ENCODE measurements around the gene SGTA.

The SGTA gene

DNA sequence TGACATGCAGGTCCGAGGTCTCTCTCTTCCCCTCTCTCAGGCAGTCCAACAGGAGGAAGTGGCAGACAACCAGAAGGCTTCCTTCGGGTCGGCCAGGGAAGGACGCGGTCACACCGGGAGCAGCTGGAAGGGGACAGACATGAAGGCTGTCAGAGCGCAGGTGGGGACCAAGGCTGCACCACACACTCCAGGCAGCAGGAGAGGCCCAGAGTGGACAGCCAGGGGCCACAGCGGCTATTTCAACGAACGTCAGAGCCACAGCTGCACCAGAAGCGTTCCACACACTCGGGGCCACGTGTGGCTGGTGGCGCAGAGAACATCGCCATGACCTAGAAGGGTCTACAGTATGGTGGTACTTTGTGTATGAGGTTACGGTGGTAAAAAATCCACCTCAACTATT is 27.3 kb downstream of the SGTA start:
- DNase-seq (ENCODE audit: low read depth in 1 of 2, low spot score in 1 of 2) = no peak

GRCh38 chr19:2755448-2755705 is 27.7 kb downstream of the SGTA start:
- no peak for DNase-seq (ENCODE audit: low read depth in 1 of 2, low spot score in 1 of 2)

GRCh38 chr19:2754659-2755447 is 28.2 kb downstream of the SGTA start:
- no peak for DNase-seq (ENCODE audit: low read depth in 1 of 2, low spot score in 1 of 2)

- no peak for DNase-seq (ENCODE audit: low read depth in 1 of 2, low spot score in 1 of 2)
Observed at GRCh38 chr19:2751438-2751830, 31.6 kb downstream of the SGTA start.

DNA sequence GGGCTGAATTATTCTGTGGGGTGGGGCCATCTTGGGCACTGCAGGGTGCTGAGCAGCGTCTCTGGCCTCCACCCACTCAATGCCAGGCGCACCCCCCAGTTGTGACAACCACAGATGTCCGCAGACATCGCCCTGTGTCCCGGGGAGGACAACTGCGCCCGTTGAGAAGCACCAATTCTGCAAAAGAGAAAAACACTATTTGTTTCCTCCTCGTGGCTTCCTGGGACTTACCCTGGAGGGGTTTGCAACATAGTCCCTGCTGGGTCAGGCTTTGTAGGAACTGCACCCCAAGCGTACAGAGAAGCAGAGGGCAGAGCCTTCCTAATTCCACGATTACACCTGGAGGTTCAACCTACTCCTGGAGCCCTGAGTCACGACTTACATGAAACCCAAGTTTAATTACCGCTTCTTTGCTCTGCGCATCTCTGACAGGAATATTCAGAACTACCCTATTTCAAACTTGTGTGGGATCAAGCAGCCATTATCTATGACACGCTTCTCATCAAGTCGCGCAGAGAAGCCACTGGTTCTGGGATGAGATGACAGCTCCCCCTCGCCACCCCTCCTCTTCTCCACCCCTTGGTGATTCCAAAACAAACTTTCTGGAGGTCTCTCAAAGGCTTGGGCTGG is 32.1 kb downstream of the SGTA start:
- DNase-seq (ENCODE audit: low read depth in 1 of 2, low spot score in 1 of 2) = no peak

DNA sequence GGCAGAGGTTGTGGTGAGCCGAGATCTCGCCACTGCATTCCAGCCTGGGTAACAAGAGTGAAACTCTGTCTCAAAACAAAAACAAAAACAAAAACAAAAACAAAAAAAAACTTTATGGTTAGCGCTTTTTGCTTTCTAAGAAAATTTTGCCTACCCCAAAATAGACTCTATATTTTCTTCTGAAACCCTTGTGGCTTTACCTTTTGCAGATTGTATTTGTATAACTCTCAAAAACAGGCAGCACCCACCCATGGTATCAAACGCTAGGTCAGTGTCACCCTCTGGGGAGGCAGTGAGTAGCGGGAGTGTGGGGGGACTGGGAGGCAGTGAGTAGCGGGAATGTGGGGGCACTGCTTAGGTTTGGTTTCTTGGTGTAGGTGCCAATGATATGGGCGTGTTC is 35.7 kb downstream of the SGTA start:
- no peak for DNase-seq (ENCODE audit: low read depth in 1 of 2, low spot score in 1 of 2)

DNA sequence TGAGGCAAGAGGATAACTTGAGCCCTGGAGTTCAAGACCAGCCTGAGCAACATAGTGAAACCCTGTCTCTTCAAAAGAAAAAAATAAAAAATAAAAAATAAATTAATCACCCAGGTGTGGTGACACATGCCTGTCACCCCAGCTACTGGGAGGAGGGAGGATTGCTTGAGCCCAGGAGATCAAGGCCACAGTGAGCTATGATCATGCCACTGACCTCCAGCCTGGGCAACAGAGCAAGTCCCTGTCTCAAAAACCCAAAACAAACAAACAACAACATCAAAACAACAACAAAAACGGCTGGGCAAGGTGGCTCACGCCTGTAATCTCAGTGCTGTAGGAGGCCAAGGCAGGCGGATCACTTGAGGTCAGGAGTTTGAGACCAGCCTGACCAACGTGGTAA is 39.0 kb downstream of the SGTA start:
- DNase-seq (ENCODE audit: low read depth in 1 of 2, low spot score in 1 of 2) = no peak

DNA sequence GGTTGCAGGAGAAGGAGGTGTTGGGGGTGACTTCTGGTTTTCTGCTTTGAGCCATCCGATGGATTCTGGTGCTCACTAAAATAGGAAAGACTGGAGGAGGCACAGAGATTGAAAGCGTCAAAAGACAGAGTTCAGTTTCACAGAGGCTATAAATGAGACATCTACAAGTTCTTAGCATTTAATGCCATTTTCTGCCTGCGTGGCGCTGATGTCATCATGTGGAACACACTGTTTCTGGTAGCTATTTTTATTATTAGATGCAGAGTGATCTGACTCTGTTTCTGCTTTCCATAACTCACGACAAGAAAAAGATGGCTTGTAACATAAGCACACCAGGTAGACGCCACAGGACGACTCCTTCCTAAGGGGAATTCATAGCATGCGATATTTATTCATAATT is 40.0 kb downstream of the SGTA start:
- no peak for DNase-seq (ENCODE audit: low read depth in 1 of 2, low spot score in 1 of 2)

DNA sequence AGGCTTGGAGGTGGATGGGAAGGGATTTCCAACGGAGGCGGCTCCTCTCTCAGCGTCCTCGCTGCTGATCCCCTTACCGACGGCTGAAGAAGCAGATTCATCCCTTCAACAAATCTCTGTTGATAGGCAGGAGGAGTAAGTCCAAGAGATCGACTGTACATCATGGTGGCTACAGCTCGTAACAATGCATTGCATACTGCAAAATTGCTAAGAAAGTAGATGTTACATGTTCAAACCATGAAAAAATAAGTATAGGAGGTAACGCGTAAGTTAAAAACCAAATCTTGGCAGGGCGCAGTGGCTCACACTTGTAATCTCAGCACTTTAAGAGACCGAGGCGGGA is 42.8 kb downstream of the SGTA start:
- no peak for DNase-seq (ENCODE audit: low read depth in 1 of 2, low spot score in 1 of 2)

DNA sequence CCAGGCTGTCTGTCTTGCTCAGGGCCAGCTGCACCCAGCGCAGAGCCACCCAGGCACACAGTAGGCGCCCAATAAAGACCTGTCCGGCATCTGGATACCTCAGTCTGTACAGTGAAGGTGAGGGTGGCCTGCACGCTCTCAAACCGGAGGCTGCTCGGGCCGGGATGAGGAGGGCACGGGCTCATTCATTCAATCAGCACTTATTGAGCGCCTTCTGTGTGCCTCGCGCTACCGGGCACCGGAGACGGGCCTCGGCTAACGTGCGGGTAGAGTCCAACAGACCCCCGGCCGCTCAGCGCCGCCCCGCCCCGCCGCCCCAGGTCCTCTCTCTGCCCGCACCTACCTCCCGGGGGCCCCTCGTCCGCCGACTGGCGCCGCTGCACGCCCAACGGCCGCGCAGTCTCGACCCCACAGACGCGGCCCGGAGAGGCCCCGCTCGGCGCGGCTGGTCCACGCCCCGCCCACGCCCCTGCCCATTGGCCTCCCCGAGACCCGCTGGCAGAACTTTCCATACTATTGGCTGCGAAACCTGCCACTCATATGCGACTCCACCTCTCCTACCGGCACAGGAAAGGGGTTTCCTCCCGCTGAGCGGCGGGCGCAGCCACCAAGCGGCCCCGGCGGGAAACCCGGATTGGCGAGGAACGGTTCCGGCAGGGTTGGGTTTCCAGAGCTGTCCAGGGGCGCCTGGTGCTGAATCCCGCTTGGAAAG is 43.3 kb downstream of the SGTA start, which contains the start of gene SLC39A3:
Gene SLC39A3 (minus strand): TSS at position 416 of the 712 bp plus-strand sequence. CDS start 2,760 bp downstream, outside the sequence.
- peak; percentile 96 to 97 for DNase-seq (ENCODE audit: low read depth in 1 of 2, low spot score in 1 of 2)

GRCh38 chr19:2736550-2737190 is 46.4 kb downstream of the SGTA start:
- DNase-seq (ENCODE audit: low read depth in 1 of 2, low spot score in 1 of 2) = no peak

GRCh38 chr19:2735374-2735773 is 47.7 kb downstream of the SGTA start:
- DNase-seq (ENCODE audit: low read depth in 1 of 2, low spot score in 1 of 2) = no peak

DNA sequence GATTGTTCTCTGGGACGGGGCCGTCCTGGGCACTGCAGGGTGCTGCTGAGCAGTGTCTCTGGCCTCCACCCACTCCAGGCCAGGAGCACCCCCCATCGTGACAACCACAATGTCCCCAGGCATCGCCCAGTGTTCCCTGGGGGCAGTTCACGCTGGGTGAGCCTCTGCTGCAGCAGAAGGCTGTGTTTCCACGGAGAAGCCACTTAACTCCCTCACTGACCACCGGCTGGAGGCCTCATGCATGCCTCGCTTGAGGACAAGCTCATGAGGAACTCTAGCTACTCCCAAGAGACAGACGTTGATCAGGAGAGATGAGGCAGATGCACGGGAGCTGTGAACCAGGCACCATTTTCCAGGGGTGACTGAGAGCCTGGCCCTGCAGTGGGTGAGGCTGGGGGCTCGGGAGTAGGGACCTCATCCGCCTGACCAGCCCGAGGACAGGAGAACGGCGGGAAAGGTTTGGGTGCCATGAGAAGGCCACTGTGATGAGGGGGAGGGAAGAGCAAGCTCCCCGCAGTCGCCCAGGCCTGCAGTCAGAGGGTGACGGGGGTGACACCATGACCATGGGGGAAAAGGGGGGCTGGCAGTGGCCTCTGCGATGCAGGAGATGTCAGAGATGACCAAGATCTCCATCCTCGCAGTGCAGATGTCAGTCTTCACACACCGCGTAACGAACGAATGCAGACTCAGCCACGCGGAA is 48.3 kb downstream of the SGTA start:
- no peak for DNase-seq (ENCODE audit: low read depth in 1 of 2, low spot score in 1 of 2)

DNA sequence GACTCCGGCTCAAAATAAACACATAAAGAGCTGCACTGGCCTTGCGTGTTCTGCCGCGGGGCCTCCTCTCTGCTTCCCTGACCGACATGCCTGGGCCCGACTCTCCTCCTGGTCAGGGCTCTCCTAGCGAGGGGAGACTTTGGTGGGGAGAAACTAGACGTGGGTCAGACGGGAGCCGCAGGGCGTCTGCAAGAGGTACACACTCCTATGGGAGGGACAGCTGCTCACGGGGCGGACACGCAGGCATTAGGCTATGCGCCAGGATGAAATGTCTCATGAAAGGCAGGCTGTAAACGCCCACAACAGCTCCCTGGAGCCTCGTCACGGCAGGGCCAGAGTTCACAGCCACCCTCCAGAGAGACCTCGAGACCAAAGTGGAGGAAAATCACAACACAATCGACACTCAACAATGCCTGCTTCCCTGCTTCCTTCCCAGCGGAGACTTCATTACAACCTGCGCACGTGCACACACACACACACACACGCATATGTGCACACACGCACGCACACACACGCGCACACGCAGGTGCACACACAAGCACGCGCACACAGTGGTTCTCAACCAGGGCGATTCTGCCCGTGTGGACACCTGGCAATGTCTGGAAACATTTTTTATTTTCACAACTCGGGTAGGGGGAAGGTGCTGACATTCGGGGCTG is 49.0 kb downstream of the SGTA start:
- no peak for DNase-seq (ENCODE audit: low read depth in 1 of 2, low spot score in 1 of 2)

GRCh38 chr19:2732883-2733282 is 50.2 kb downstream of the SGTA start:
- no peak for DNase-seq (ENCODE audit: low read depth in 1 of 2, low spot score in 1 of 2)

DNA sequence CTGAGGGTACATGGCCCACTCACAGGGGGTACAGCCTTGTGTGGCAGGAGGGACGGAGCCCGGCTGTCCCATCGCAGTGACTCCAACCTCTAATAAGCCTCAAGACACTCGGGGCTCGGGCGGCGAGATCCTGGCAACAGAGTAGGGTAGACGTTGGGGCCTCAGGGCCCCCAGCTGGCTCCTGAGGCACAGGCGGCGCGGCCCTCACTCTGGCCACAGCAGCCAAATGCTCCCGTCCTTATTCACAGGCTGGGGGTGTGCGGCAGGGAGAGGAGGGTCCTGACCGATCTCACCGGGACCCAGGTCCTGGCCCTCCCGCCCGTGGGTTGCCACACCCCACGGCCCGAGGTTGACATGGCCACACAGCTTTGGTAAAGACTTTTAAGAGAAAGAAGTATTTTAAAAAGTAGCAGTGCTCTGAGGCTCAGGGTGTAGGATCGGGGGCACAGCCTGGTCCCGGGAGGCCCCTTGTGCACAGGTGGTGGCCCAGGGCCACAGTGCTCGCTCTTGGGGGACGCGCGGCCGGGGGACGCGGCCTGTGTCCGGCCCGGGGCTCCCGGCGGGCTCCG is 50.8 kb downstream of the SGTA start:
- no peak for DNase-seq (ENCODE audit: low read depth in 1 of 2, low spot score in 1 of 2)

- no peak for DNase-seq (ENCODE audit: low read depth in 1 of 2, low spot score in 1 of 2)
Observed at GRCh38 chr19:2731181-2731995, 51.7 kb downstream of the SGTA start.

GRCh38 chr19:2729943-2730818 is 52.9 kb downstream of the SGTA start:
- DNase-seq (ENCODE audit: low read depth in 1 of 2, low spot score in 1 of 2) = no peak
